ENCODE data around the gene TMEM131. TPM values are rescaled to one million over a fixed set of nuclear protein-coding genes. Genes with fewer than 3 reads are reported as not detected.
"Not testable (repeated sequence)": the region's sequence is repeated elsewhere in the genome, so short reads cannot be mapped to it uniquely, and the experiment has no call there.

TMEM131 gene
- total RNA-seq, 2 experiments from 2014 or later, result 23.1 to 23.7 TPM

GRCh38 chr2:97829255-97829654 is 166.5 kb downstream of the TMEM131 start:
- H3K4me1 Mint-ChIP-seq (ENCODE audit: low read depth); H3K27ac Mint-ChIP-seq; DNase-seq; H3K27me3 Mint-ChIP-seq; H3K4me3 Mint-ChIP-seq; POLR2A ChIA-PET; H3K9me3 Mint-ChIP-seq; intact Hi-C loops (cut with micrococcal nuclease): not testable (repeated sequence)
- H3K36me3 Mint-ChIP-seq, result peaks cover 23% of the 10 kb centered on the region
- CTCF ChIA-PET, result interaction anchor here (1.2 kb wide), 1 partner anchor 23 kb away, joined by 5 read pairs; no protein-coding TSS in a partner anchor

- CTCF ChIA-PET; DNase-seq; H3K4me3 Mint-ChIP-seq; H3K4me1 Mint-ChIP-seq (ENCODE audit: low read depth); H3K27me3 Mint-ChIP-seq; H3K27ac Mint-ChIP-seq; H3K9me3 Mint-ChIP-seq; POLR2A ChIA-PET; intact Hi-C loops (cut with micrococcal nuclease): not testable (repeated sequence)
- peaks cover 24% of the 10 kb centered on the region for H3K36me3 Mint-ChIP-seq
Measured at GRCh38 chr2:97827013-97827412, 168.7 kb downstream of the TMEM131 start.

- peaks cover 30% of the 10 kb centered on the region for H3K36me3 Mint-ChIP-seq
- H3K4me1 Mint-ChIP-seq (ENCODE audit: low read depth); H3K27me3 Mint-ChIP-seq; H3K4me3 Mint-ChIP-seq; DNase-seq; intact Hi-C loops (cut with micrococcal nuclease); POLR2A ChIA-PET; H3K9me3 Mint-ChIP-seq; CTCF ChIA-PET; H3K27ac Mint-ChIP-seq: not testable (repeated sequence)
Measured at GRCh38 chr2:97826266-97826847, 169.4 kb downstream of the TMEM131 start.

GRCh38 chr2:97824011-97824410 is 171.7 kb downstream of the TMEM131 start:
- POLR2A ChIA-PET, H3K27me3 Mint-ChIP-seq: not testable (repeated sequence)

DNA sequence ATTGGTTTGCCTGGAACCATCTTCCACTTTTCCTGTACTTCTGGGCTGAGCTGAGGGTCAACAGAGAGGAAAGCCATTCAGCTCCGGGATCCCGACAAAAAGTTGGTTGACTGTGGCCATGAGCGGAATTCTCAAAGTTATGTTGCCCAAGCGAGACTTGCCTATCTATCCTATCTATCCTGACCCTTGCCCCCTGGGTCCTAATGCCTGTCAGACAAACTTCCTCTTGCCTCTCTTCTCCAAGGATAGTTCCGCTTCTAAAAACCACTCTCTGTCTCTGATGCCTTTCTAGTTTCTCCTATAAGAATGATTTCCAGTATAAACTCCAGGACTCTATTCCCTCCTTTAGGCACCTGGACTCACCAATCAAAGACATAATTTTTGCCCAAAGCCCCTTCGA is 173.9 kb downstream of the TMEM131 start:
- H3K36me3 Mint-ChIP-seq, result peaks cover 12% of the 10 kb centered on the region
- H3K27me3 Mint-ChIP-seq; H3K4me3 Mint-ChIP-seq; H3K27ac Mint-ChIP-seq; H3K4me1 Mint-ChIP-seq (ENCODE audit: low read depth); POLR2A ChIA-PET; DNase-seq; H3K9me3 Mint-ChIP-seq; intact Hi-C loops (cut with micrococcal nuclease): not testable (repeated sequence)
- CTCF ChIA-PET, result interaction anchor here (1.1 kb wide), 1 partner anchor 78 kb away, joined by 3 read pairs; no protein-coding TSS in a partner anchor

More at GRCh38 chr2:97824011-97824410, 171.7 kb downstream of the TMEM131 start:
- H3K9me3 Mint-ChIP-seq; H3K4me1 Mint-ChIP-seq (ENCODE audit: low read depth); DNase-seq; intact Hi-C loops (cut with micrococcal nuclease); CTCF ChIA-PET; H3K4me3 Mint-ChIP-seq; H3K27ac Mint-ChIP-seq: not testable (repeated sequence)
- H3K36me3 Mint-ChIP-seq, result peaks cover 16% of the 10 kb centered on the region

DNA sequence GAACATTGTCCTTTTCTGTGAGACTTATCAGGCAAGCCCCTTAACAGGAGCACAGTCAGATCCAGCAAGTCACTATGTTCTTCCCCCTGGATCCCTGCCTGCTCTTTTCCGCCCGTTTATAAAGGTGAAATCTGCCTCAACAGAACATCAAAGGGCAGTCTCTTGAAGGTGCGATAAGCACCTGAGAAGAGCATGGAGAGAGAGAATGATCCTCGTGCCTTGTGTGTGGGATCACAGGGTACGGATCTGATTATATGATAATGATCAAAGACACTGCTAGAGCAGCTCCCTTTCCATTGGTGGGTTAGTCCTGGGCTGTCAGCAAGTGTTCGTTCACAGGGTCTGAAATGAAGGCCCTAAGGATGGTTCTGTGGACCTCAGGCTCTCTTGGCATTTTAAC is 176.0 kb downstream of the TMEM131 start:
- CTCF ChIA-PET, result no interaction called here
- H3K9me3 Mint-ChIP-seq, result no peaks in the 10 kb centered on the region
- intact Hi-C loops (cut with micrococcal nuclease), result no loop called here
- H3K27ac Mint-ChIP-seq, result no peak overlapping the region
- peaks cover 12% of the 10 kb centered on the region for H3K36me3 Mint-ChIP-seq
- H3K4me3 Mint-ChIP-seq, result no peak overlapping the region
- POLR2A ChIA-PET, result no interaction called here
- no peaks in the 10 kb centered on the region for H3K27me3 Mint-ChIP-seq
- no peak for DNase-seq
- H3K4me1 Mint-ChIP-seq (ENCODE audit: low read depth), result no peaks in the 10 kb centered on the region

DNA sequence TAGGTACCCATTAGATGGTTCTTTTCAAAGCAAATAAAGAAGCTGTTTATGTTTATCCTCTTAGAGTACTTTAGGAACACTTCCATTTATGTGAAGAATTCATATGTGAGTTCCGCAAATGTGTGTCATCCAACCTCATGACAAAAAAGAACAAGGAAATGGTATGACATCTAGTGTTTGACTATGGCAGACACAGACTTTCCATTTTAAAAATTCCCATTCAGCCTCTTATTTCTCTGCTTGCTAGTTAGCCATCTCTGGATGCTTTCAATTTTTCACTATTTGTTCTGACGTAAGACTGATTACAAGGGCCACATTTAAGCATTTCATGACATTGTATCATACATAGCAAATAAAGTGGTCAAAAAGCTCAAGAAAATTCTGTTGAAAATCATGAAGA is 179.3 kb downstream of the TMEM131 start:
- Mint-ChIP-seq H3K27me3 (no peaks in the 10 kb centered on the region), H3K27ac (no peak overlapping the region), H3K9me3 (no peaks in the 10 kb centered on the region), H3K36me3 (peaks cover 2% of the 10 kb centered on the region), H3K4me1 (ENCODE audit: low read depth) (no peaks in the 10 kb centered on the region), H3K4me3 (no peak overlapping the region)
- CTCF ChIA-PET, result interaction anchor here (0.6 to 2.2 kb wide), 2 partner anchors 10 to 1039 kb away, joined by 4 to 17 read pairs; no protein-coding TSS in a partner anchor
- POLR2A ChIA-PET, result no interaction called here
- DNase-seq, result no peak
- intact Hi-C loops (cut with micrococcal nuclease), result no loop called here

DNA sequence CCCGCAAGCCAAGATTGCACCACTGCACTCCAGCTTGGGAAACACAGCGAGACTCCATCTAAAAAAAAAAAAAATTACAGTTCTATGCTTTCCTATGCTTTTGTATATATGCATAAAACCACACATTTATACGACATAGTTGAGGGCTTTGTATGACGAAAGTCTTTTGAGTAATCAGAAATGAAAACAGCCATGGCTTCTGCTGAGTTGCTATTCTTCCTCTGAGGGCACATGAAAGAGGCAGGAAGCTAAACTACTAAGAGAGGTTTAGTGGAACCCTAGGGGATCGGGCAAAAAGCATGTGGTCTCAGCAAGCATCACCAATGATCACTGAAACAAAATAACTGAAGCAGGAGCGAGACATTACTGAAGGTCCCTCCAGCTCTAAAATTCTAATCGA is 182.8 kb downstream of the TMEM131 start:
- no peak overlapping the region for H3K27ac Mint-ChIP-seq
- H3K36me3 Mint-ChIP-seq, result peaks cover 3% of the 10 kb centered on the region
- ChIA-PET POLR2A (no interaction called here), CTCF (no interaction called here)
- H3K9me3 Mint-ChIP-seq, result no peaks in the 10 kb centered on the region
- no peaks in the 10 kb centered on the region for H3K27me3 Mint-ChIP-seq
- H3K4me3 Mint-ChIP-seq, result no peak overlapping the region
- DNase-seq, result no peak
- intact Hi-C loops (cut with micrococcal nuclease), result no loop called here
- no peaks in the 10 kb centered on the region for H3K4me1 Mint-ChIP-seq (ENCODE audit: low read depth)

DNA sequence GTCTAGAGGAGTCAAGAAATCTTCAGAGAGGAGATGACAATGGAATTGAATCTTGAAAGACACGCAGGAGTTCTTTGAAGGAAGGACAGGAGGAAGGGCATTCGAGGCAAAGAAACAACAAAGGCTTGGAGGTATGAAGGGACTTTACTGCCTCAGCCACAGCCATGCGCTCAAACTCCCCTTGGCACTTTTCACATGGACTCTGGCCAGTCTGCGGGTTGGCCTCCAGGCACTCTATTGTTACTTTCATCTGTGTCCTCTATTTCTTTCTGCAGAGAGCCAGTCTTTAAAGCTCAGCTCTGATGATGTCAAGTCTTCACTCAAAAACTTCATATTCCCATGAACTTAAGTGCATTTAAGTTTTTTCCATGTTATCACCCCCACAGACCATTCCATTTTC is 186.9 kb downstream of the TMEM131 start:
- intact Hi-C loops (cut with micrococcal nuclease), result loop anchor here (5.0 kb wide), 1 partner anchor 378 kb away; no protein-coding TSS in a partner anchor
- H3K36me3 Mint-ChIP-seq, result peaks cover 12% of the 10 kb centered on the region
- no peaks in the 10 kb centered on the region for H3K27me3 Mint-ChIP-seq
- CTCF ChIA-PET, result interaction anchor here (1.1 to 2.4 kb wide), 2 partner anchors 68 to 576 kb away, joined by 3 to 17 read pairs; no protein-coding TSS in a partner anchor
- no peak overlapping the region for H3K4me3 Mint-ChIP-seq
- H3K27ac Mint-ChIP-seq, result no peak overlapping the region
- DNase-seq, result no peak
- H3K4me1 Mint-ChIP-seq (ENCODE audit: low read depth), result no peaks in the 10 kb centered on the region
- POLR2A ChIA-PET, result no interaction called here
- H3K9me3 Mint-ChIP-seq, result no peaks in the 10 kb centered on the region

- Mint-ChIP-seq H3K4me1 (ENCODE audit: low read depth) (no peaks in the 10 kb centered on the region), H3K27ac (no peak overlapping the region), H3K4me3 (no peak overlapping the region), H3K36me3 (peaks cover 12% of the 10 kb centered on the region), H3K27me3 (no peaks in the 10 kb centered on the region), H3K9me3 (no peaks in the 10 kb centered on the region)
- intact Hi-C loops (cut with micrococcal nuclease), result loop anchor here (1.0 to 5.0 kb wide), 4 partner anchors 188 to 578 kb away; partner anchors contain the start of gene TMEM131
- ChIA-PET POLR2A (no interaction called here), CTCF (interaction anchor here (0.6 to 2.4 kb wide), 42 partner anchors 8 to 606 kb away, joined by 3 to 36 read pairs (median 4); no protein-coding TSS in a partner anchor)
- DNase-seq, result peak; percentile 86
Measured at GRCh38 chr2:97806738-97807618, 188.8 kb downstream of the TMEM131 start.

- CTCF ChIA-PET, result interaction anchor here (0.6 to 2.4 kb wide), 13 partner anchors 12 to 582 kb away, joined by 3 to 36 read pairs (median 6); no protein-coding TSS in a partner anchor
- H3K36me3 Mint-ChIP-seq, result peaks cover 13% of the 10 kb centered on the region
- no peak for DNase-seq
- no peaks in the 10 kb centered on the region for H3K9me3 Mint-ChIP-seq
- no peaks in the 10 kb centered on the region for H3K4me1 Mint-ChIP-seq (ENCODE audit: low read depth)
- H3K4me3 Mint-ChIP-seq, result no peak overlapping the region
- no peak overlapping the region for H3K27ac Mint-ChIP-seq
- no peaks in the 10 kb centered on the region for H3K27me3 Mint-ChIP-seq
- POLR2A ChIA-PET, result no interaction called here
- intact Hi-C loops (cut with micrococcal nuclease), result loop anchor here (1.0 to 5.0 kb wide), 4 partner anchors 189 to 580 kb away; partner anchors contain the start of gene TMEM131
Measured at GRCh38 chr2:97805776-97806175, 190.0 kb downstream of the TMEM131 start.

DNA sequence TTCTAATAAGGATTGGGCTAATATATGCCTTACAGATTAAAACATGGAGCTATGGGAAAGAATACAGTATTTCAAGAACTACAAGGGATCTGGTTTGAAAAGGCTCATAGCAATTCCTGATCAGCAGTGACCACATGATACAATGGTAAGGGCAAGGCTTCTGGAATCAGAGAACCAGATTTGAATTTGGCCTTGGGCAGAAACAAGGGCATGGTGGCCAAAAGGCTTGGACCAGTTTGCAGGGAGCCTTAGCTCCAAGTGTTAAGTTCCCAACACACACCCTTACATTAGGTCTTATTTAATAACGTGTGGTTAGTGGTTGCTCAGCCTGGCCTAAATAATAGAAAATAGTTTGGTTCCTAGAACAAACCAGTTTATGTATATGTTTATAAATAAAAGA is 194.7 kb downstream of the TMEM131 start:
- no peaks in the 10 kb centered on the region for H3K27me3 Mint-ChIP-seq
- no peak overlapping the region for H3K4me3 Mint-ChIP-seq
- H3K36me3 Mint-ChIP-seq, result peaks cover 19% of the 10 kb centered on the region
- intact Hi-C loops (cut with micrococcal nuclease), result no loop called here
- no peaks in the 10 kb centered on the region for H3K9me3 Mint-ChIP-seq
- H3K4me1 Mint-ChIP-seq (ENCODE audit: low read depth), result no peaks in the 10 kb centered on the region
- ChIA-PET POLR2A (interaction anchor here (0.7 kb wide), 1 partner anchor 452 kb away, joined by 3 read pairs; no protein-coding TSS in a partner anchor), CTCF (no interaction called here)
- H3K27ac Mint-ChIP-seq, result no peak overlapping the region
- DNase-seq, result no peak

Measured in activated CD4-positive, alpha-beta memory T cell treated with anti-CD3 and anti-CD28 coated beads for 36 hours (primary cell).